ENCODE data around the gene CHST8. TPM values are rescaled to one million over a fixed set of nuclear protein-coding genes. Genes with fewer than 3 reads are reported as not detected.
A peak's percentile ranks its signal among the peaks of the same experiment; 100 is the strongest.

The CHST8 gene
- polyA plus RNA-seq, 2 of the 4 experiments (the other 2 are of a cell fraction) = not detected

DNA sequence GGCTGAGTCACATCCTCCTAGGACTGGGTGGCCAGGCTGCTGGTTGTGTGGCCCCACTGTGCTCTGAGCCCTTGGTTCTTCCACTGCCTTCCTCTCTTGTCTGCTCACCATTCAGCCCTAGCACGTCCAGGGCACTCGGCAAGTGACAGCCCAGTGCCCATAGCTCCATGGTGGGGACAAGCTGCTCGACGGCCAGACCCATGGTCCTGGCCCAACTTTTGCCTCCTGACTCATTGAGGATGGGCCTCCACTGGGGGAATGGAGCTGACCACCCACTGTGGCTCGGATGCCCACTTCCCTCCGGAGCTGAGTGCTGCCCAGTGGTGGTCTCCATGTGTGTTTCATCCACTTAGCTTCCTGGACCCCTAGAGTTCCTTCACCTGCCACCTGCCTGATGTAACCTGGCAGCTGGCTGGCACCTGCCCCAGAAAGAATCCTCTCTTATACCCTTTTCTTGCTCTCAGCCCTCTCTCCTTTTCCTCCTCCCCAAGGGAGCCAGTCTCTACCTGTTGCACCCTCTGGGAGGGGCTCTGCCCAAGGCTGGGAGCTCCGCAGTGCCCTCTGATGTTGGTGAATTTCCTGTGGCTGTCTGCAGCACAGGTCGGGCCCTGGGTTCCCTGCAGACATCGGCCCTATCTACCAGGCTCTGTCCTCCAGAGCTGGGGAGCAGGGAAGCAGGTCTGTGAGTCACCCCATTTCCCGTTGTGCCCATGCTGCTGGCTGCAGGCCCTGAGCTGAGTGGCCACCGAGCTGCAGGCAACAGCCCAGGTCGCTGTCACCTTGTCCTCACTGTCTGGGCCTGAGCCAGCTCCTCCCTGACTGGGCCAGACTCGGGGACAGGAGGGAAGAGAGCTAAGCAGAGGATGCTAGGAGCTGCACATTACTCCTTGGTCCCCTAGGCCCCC is 7.4 kb downstream of the CHST8 start:
- ATAC-seq = peak; percentile 11; a peak in 2 of 6 replicates
- no peak for FAIRE-seq
- Histone ChIP-seq H3K4me3 (no peak overlapping the region), H3K4me2 (no peak overlapping the region), H3K27ac (no peak overlapping the region), H3K4me1 (no peaks in the 10 kb centered on the region), H3K9me3 (no peaks in the 10 kb centered on the region)
- DNase-seq (ENCODE audit: low read depth in 1 of 2, low spot score in 1 of 2) = no peak
- ChIA-PET POLR2A (no interaction called here), CTCF (interaction anchor here (1.2 to 1.9 kb wide), 4 partner anchors 9 to 198 kb away, joined by 3 to 7 read pairs (median 4); no protein-coding TSS in a partner anchor)
- no peak for TF ChIP-seq JUN (IDR thresholded peaks at IDR 0.05)
- TF ChIP-seq HEYL (CRISPR knock-in tag; IDR thresholded peaks at IDR 0.05) = no peak
- no peak for TF ChIP-seq MYC (IDR thresholded peaks at IDR 0.05; ENCODE audit: borderline replicate concordance, low read length)
- no peak for TF ChIP-seq TFCP2L1 (CRISPR knock-in tag; IDR thresholded peaks at IDR 0.05)
- TF ChIP-seq, protein P1, sequence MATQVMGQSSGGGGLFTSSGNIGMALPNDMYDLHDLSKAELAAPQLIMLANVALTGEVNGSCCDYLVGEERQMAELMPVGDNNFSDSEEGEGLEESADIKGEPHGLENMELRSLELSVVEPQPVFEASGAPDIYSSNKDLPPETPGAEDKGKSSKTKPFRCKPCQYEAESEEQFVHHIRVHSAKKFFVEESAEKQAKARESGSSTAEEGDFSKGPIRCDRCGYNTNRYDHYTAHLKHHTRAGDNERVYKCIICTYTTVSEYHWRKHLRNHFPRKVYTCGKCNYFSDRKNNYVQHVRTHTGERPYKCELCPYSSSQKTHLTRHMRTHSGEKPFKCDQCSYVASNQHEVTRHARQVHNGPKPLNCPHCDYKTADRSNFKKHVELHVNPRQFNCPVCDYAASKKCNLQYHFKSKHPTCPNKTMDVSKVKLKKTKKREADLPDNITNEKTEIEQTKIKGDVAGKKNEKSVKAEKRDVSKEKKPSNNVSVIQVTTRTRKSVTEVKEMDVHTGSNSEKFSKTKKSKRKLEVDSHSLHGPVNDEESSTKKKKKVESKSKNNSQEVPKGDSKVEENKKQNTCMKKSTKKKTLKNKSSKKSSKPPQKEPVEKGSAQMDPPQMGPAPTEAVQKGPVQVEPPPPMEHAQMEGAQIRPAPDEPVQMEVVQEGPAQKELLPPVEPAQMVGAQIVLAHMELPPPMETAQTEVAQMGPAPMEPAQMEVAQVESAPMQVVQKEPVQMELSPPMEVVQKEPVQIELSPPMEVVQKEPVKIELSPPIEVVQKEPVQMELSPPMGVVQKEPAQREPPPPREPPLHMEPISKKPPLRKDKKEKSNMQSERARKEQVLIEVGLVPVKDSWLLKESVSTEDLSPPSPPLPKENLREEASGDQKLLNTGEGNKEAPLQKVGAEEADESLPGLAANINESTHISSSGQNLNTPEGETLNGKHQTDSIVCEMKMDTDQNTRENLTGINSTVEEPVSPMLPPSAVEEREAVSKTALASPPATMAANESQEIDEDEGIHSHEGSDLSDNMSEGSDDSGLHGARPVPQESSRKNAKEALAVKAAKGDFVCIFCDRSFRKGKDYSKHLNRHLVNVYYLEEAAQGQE (IDR thresholded peaks at IDR 0.05) = no peak
- TF ChIP-seq, protein P2, sequence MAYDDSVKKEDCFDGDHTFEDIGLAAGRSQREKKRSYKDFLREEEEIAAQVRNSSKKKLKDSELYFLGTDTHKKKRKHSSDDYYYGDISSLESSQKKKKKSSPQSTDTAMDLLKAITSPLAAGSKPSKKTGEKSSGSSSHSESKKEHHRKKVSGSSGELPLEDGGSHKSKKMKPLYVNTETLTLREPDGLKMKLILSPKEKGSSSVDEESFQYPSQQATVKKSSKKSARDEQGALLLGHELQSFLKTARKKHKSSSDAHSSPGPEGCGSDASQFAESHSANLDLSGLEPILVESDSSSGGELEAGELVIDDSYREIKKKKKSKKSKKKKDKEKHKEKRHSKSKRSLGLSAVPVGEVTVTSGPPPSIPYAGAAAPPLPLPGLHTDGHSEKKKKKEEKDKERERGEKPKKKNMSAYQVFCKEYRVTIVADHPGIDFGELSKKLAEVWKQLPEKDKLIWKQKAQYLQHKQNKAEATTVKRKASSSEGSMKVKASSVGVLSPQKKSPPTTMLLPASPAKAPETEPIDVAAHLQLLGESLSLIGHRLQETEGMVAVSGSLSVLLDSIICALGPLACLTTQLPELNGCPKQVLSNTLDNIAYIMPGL (CRISPR knock-in tag; IDR thresholded peaks at IDR 0.05; ENCODE audit: borderline replicate concordance) = no peak
- TF ChIP-seq CHD2 (IDR thresholded peaks at IDR 0.05; ENCODE audit: low read length, partially characterized antibody) = no peak
- TF ChIP-seq TP53 (CRISPR knock-in tag; IDR thresholded peaks at IDR 0.05) = no peak
- TF ChIP-seq ZNF302 (CRISPR knock-in tag; IDR thresholded peaks at IDR 0.05) = no peak
- TF ChIP-seq, protein P3, sequence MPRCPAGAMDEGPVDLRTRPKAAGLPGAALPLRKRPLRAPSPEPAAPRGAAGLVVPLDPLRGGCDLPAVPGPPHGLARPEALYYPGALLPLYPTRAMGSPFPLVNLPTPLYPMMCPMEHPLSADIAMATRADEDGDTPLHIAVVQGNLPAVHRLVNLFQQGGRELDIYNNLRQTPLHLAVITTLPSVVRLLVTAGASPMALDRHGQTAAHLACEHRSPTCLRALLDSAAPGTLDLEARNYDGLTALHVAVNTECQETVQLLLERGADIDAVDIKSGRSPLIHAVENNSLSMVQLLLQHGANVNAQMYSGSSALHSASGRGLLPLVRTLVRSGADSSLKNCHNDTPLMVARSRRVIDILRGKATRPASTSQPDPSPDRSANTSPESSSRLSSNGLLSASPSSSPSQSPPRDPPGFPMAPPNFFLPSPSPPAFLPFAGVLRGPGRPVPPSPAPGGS (IDR thresholded peaks at IDR 0.05) = no peak
- TF ChIP-seq NFE2L2 (conservative IDR thresholded peaks at IDR 0.05; ENCODE audit: low read length) = no peak
- no peak for TF ChIP-seq HDAC2 (IDR thresholded peaks at IDR 0.05)
- 11% methylated on average over 13 of the region's 13 CpGs for WGBS (ENCODE audit: missing lambda C conversion rate)

DNA sequence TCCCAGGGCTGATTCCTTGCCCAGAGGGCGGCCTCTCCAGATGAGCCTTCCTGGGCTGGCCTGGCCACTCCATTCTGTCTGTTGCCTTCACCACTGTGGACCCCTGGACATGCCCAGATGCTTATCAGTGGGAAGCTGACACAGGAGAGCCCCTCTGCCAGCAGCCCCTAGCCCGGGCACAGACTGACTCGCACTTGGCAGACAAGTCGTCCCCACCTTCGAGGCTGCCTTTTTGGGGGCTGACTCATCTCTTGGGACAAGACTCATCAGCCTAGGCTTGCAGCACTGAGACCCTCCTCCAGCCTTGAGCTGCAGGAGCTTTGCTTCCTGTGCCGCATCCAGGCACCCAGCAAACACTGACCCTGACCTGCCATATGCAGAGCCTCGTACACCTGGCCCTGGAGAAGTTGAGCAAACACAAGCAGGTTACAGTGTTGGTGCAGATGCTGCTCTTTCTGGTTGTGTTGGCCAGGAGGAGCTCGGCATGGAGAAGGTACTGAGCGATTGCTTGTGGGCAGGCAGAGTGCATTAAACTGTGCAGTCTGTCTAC is 8.1 kb downstream of the CHST8 start:
- POLR2A ChIA-PET = no interaction called here

More for the DNA sequence above, 8.1 kb downstream of the CHST8 start:
- no peak for ATAC-seq
- Histone ChIP-seq H3K9me3 (no peaks in the 10 kb centered on the region), H3K4me2 (no peak overlapping the region), H3K4me1 (no peaks in the 10 kb centered on the region), H3K27ac (no peak overlapping the region), H3K4me3 (no peak overlapping the region)
- no peak for TF ChIP-seq FOSL2 (IDR thresholded peaks at IDR 0.05)
- TF ChIP-seq FOSL2 (CRISPR knock-in tag; IDR thresholded peaks at IDR 0.05) = no peak
- TF ChIP-seq JUN (IDR thresholded peaks at IDR 0.05) = no peak
- TF ChIP-seq, protein P4, sequence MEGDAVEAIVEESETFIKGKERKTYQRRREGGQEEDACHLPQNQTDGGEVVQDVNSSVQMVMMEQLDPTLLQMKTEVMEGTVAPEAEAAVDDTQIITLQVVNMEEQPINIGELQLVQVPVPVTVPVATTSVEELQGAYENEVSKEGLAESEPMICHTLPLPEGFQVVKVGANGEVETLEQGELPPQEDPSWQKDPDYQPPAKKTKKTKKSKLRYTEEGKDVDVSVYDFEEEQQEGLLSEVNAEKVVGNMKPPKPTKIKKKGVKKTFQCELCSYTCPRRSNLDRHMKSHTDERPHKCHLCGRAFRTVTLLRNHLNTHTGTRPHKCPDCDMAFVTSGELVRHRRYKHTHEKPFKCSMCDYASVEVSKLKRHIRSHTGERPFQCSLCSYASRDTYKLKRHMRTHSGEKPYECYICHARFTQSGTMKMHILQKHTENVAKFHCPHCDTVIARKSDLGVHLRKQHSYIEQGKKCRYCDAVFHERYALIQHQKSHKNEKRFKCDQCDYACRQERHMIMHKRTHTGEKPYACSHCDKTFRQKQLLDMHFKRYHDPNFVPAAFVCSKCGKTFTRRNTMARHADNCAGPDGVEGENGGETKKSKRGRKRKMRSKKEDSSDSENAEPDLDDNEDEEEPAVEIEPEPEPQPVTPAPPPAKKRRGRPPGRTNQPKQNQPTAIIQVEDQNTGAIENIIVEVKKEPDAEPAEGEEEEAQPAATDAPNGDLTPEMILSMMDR (IDR thresholded peaks at IDR 0.05) = no peak
- no peak for TF ChIP-seq CHD2 (IDR thresholded peaks at IDR 0.05; ENCODE audit: low read length, partially characterized antibody)
- no peak for TF ChIP-seq EHF (CRISPR knock-in tag; IDR thresholded peaks at IDR 0.05)
- no peak for TF ChIP-seq ZNF302 (CRISPR knock-in tag; IDR thresholded peaks at IDR 0.05)
- TF ChIP-seq, protein P5, sequence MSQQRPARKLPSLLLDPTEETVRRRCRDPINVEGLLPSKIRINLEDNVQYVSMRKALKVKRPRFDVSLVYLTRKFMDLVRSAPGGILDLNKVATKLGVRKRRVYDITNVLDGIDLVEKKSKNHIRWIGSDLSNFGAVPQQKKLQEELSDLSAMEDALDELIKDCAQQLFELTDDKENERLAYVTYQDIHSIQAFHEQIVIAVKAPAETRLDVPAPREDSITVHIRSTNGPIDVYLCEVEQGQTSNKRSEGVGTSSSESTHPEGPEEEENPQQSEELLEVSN (IDR thresholded peaks at IDR 0.05; ENCODE audit: borderline replicate concordance, low read depth) = no peak
- no peak for TF ChIP-seq TP53 (CRISPR knock-in tag; IDR thresholded peaks at IDR 0.05)
- TF ChIP-seq, protein P2 (CRISPR knock-in tag; IDR thresholded peaks at IDR 0.05; ENCODE audit: borderline replicate concordance) = no peak
- no peak for TF ChIP-seq MAFK (IDR thresholded peaks at IDR 0.05; ENCODE audit: partially characterized antibody)
- no peak for TF ChIP-seq NPAS2 (CRISPR knock-in tag; IDR thresholded peaks at IDR 0.05; ENCODE audit: borderline replicate concordance)
- DNase-seq (ENCODE audit: low read depth in 1 of 2, low spot score in 1 of 2) = no peak
- no peak for FAIRE-seq
- CTCF ChIA-PET = interaction anchor here (1.2 to 1.9 kb wide), 4 partner anchors 10 to 199 kb away, joined by 3 to 7 read pairs (median 4); no protein-coding TSS in a partner anchor
- WGBS (ENCODE audit: missing lambda C conversion rate) = 21% methylated on average over 9 of the region's 9 CpGs
